Measurements from ENCODE around the gene SLC39A11.

The SLC39A11 gene

GRCh38 chr17:72976971-72977770 is 115.3 kb downstream of the SLC39A11 start:
- DNase-seq (ENCODE audit: low read depth) = no peak

GRCh38 chr17:72975509-72975908 is 117.0 kb downstream of the SLC39A11 start:
- DNase-seq (ENCODE audit: low read depth) = no peak

- no peak for DNase-seq (ENCODE audit: low read depth)
These were observed 117.8 kb downstream of the SLC39A11 start for GRCh38 chr17:72974605-72975232.

GRCh38 chr17:72972263-72972951 is 120.1 kb downstream of the SLC39A11 start:
- no peak for DNase-seq (ENCODE audit: low read depth)

GRCh38 chr17:72971226-72971880 is 121.1 kb downstream of the SLC39A11 start:
- no peak for DNase-seq (ENCODE audit: low read depth)

- no peak for DNase-seq (ENCODE audit: low read depth)
These were observed 121.7 kb downstream of the SLC39A11 start for GRCh38 chr17:72970797-72971196.

- no peak for DNase-seq (ENCODE audit: low read depth)
These were observed 122.2 kb downstream of the SLC39A11 start for GRCh38 chr17:72970246-72970645.

- DNase-seq (ENCODE audit: low read depth) = no peak
These were observed 123.1 kb downstream of the SLC39A11 start for GRCh38 chr17:72969293-72969906.

- DNase-seq (ENCODE audit: low read depth) = no peak
These were observed 123.7 kb downstream of the SLC39A11 start for GRCh38 chr17:72968798-72969197.

- DNase-seq (ENCODE audit: low read depth) = no peak
These were observed 124.4 kb downstream of the SLC39A11 start for GRCh38 chr17:72967977-72968585.

- DNase-seq (ENCODE audit: low read depth) = no peak
These were observed 125.1 kb downstream of the SLC39A11 start for GRCh38 chr17:72967277-72967970.

GRCh38 chr17:72962106-72962505 is 130.4 kb downstream of the SLC39A11 start:
- no peak for DNase-seq (ENCODE audit: low read depth)

- DNase-seq (ENCODE audit: low read depth) = no peak
These were observed 136.9 kb downstream of the SLC39A11 start for GRCh38 chr17:72955391-72956140.

GRCh38 chr17:72954579-72954978 is 137.9 kb downstream of the SLC39A11 start:
- no peak for DNase-seq (ENCODE audit: low read depth)

GRCh38 chr17:72953621-72954020 is 138.9 kb downstream of the SLC39A11 start:
- no peak for DNase-seq (ENCODE audit: low read depth)

GRCh38 chr17:72952641-72953315 is 139.7 kb downstream of the SLC39A11 start:
- no peak for DNase-seq (ENCODE audit: low read depth)

GRCh38 chr17:72952220-72952619 is 140.3 kb downstream of the SLC39A11 start:
- DNase-seq (ENCODE audit: low read depth) = no peak

- no peak for DNase-seq (ENCODE audit: low read depth)
These were observed 142.1 kb downstream of the SLC39A11 start for GRCh38 chr17:72950242-72950931.

- DNase-seq (ENCODE audit: low read depth) = no peak
These were observed 144.4 kb downstream of the SLC39A11 start for GRCh38 chr17:72948115-72948514.

Measured in T follicular helper cell (primary cell).